H1 (cell line): ENCODE data around the gene ATP1A1. TPM values are rescaled to one million over a fixed set of nuclear protein-coding genes. Genes with fewer than 3 reads are reported as not detected.

Experiments
- CTCF ChIA-PET: fragments of 300-600 bp; sonication (Branson Sonifier 250); formaldehyde crosslinking; loops from one replicate; lab custom pipeline; 2021; ENCODE audit not compliant: partially characterized antibody; lab: Charles Lee
- POLR2A ChIA-PET: fragments of 300-600 bp; sonication (Branson Sonifier 250); formaldehyde crosslinking; loops from one replicate; lab custom pipeline; 2021; ENCODE audit warnings: inconsistent platforms; ENCODE audit not compliant: partially characterized antibody; lab: Charles Lee
- DNase-seq, 2 experiments: peaks; one replicate each; pipeline versions ENCODE4 v3.0.0 to v3.0.0-alpha.2; 2010 to 2022; ENCODE audit warnings: low spot score in 2 of 2, low read depth in 1 of 2, mixed read lengths in 1 of 2
- FAIRE-seq: peaks from 2 replicates; lab custom pipeline; 2011; peaks lifted over from hg19 to GRCh38; lab: Jason Lieb, UNC
- H2AFZ ChIP-seq: 2 replicates; pipeline ENCODE4 v1.8.1; 2012; ENCODE audit warnings: low read length, inconsistent platforms
- H2AK5ac ChIP-seq: 2 replicates; pipeline ENCODE4 v1.6.1; 2013; ENCODE audit warnings: low read depth, low read length
- H2BK120ac ChIP-seq: replicated peaks from 2 replicates; pipeline ENCODE3; 2013; ENCODE audit warnings: low read depth, low read length, inconsistent platforms
- H2BK12ac ChIP-seq: 2 replicates; pipeline ENCODE4 v1.6.1; 2013; ENCODE audit warnings: low read depth, low read length
- H2BK15ac ChIP-seq: 2 replicates; pipeline ENCODE4 v1.6.1; 2013; ENCODE audit warnings: low read length
- H2BK20ac ChIP-seq: 2 replicates; pipeline ENCODE4 v1.6.1; 2013; ENCODE audit warnings: low read length
- H2BK5ac ChIP-seq: 2 replicates; pipeline ENCODE4 v1.6.1; 2013; ENCODE audit warnings: low read depth, low read length
- H3K14ac ChIP-seq: 2 replicates; pipeline ENCODE4 v1.6.1; 2013; ENCODE audit warnings: inconsistent platforms; ENCODE audit not compliant: insufficient read length
- H3K18ac ChIP-seq: 2 replicates; pipeline ENCODE4 v1.6.1; 2013; ENCODE audit warnings: low read length; ENCODE audit errors: extremely low read depth
- H3K23ac ChIP-seq: 2 replicates; pipeline ENCODE4 v1.6.1; 2013; ENCODE audit warnings: inconsistent platforms; ENCODE audit not compliant: insufficient read length
- H3K23me2 ChIP-seq: 2 replicates; pipeline ENCODE4 v1.6.1; 2013; ENCODE audit warnings: low read depth, low read length
- H3K27ac ChIP-seq: 2 replicates; pipeline ENCODE4 v1.6.1; 2011; ENCODE audit warnings: low read depth, low read length, inconsistent platforms
- H3K27me3 ChIP-seq, 4 experiments: replicated peaks in 1 of 4; 1 replicate in 1 of 4; 2 replicates in 3 of 4; pipeline versions ENCODE4 v1.6.1 to v1.8.1; 2011 to 2013; ENCODE audit warnings: low read length in 3 of 4, mild to moderate bottlenecking in 3 of 4, inconsistent platforms in 2 of 4, mixed read lengths in 2 of 4, moderate library complexity in 1 of 4; ENCODE audit not compliant: control insufficient read depth in 3 of 4, insufficient read depth in 3 of 4; ENCODE audit errors: extremely low read depth in 1 of 4
- H3K36me3 ChIP-seq, 4 experiments: 2 replicates each; pipeline versions ENCODE4 v1.6.1 to v1.8.1; 2011 to 2013; ENCODE audit warnings: mild to moderate bottlenecking in 4 of 4, low read length in 3 of 4, moderate library complexity in 2 of 4, control low read depth in 1 of 4, inconsistent platforms in 1 of 4; ENCODE audit not compliant: insufficient read depth in 4 of 4, control insufficient read depth in 2 of 4
- H3K4ac ChIP-seq: replicated peaks from 2 replicates; pipeline ENCODE3; 2013; ENCODE audit warnings: low read length, low read depth, mixed read lengths, inconsistent platforms; ENCODE audit not compliant: insufficient read length
- H3K4me1 ChIP-seq, 4 experiments: replicated peaks in 1 of 4; 1 replicate in 1 of 4; 2 replicates in 3 of 4; pipeline versions ENCODE4 v1.6.1 to v1.8.1; 2011 to 2013; ENCODE audit warnings: low read length in 3 of 4, inconsistent platforms in 2 of 4, mixed read lengths in 1 of 4; ENCODE audit not compliant: insufficient read depth in 4 of 4, control insufficient read depth in 3 of 4
- H3K4me2 ChIP-seq, 2 experiments: 2 replicates each; pipeline versions ENCODE4 v1.6.1 to v1.8.1; 2011 to 2013; ENCODE audit warnings: low read depth in 2 of 2, low read length in 2 of 2, control low read depth in 1 of 2, inconsistent platforms in 1 of 2, mild to moderate bottlenecking in 1 of 2; ENCODE audit not compliant: insufficient read depth in 1 of 2
- H3K4me3 ChIP-seq, 4 experiments: fragments of 200-600, 300-600 bp in 1 of 4; sonication (generic), shearing (Covaris generic), sonication (Bioruptor Twin) in 1 of 4; 2 replicates each; pipeline versions ENCODE4 v1.5.1 to v1.8.1; 2011 to 2016; ENCODE audit warnings: low read length in 4 of 4, low read depth in 3 of 4, control low read depth in 2 of 4, inconsistent platforms in 2 of 4, mild to moderate bottlenecking in 2 of 4, mixed read lengths in 1 of 4, moderate library complexity in 1 of 4; ENCODE audit not compliant: insufficient read depth in 2 of 4; ENCODE audit errors: extremely low read depth in 1 of 4
- H3K56ac ChIP-seq: replicated peaks from 2 replicates; pipeline ENCODE3; 2013; ENCODE audit warnings: low read depth, mild to moderate bottlenecking, mixed read lengths, low read length, inconsistent platforms; ENCODE audit not compliant: insufficient read length
- H3K79me1 ChIP-seq: 2 replicates; pipeline ENCODE4 v1.6.1; 2013; ENCODE audit warnings: low read depth, low read length, control low read depth
- H3K79me2 ChIP-seq, 2 experiments: 2 replicates each; pipeline versions ENCODE4 v1.6.1 to v1.8.1; 2012 to 2013; ENCODE audit warnings: low read length in 2 of 2, mild to moderate bottlenecking in 2 of 2, inconsistent platforms in 1 of 2; ENCODE audit not compliant: insufficient read depth in 2 of 2, control insufficient read depth in 1 of 2
- H3K9ac ChIP-seq, 4 experiments: replicated peaks in 1 of 4; 1 replicate in 1 of 4; 2 replicates in 3 of 4; pipeline versions ENCODE4 v1.6.1 to v1.8.1; 2011 to 2013; ENCODE audit warnings: low read depth in 3 of 4, low read length in 3 of 4, control low read depth in 2 of 4, mild to moderate bottlenecking in 2 of 4, moderate library complexity in 2 of 4, inconsistent platforms in 1 of 4; ENCODE audit errors: extremely low read depth in 1 of 4
- H3K9me3 ChIP-seq, 2 experiments: 2 replicates each; pipeline versions ENCODE4 v1.6.1 to v1.8.1; 2012 to 2013; ENCODE audit warnings: mild to moderate bottlenecking in 2 of 2, moderate library complexity in 2 of 2, control low read depth in 1 of 2, inconsistent platforms in 1 of 2, low read depth in 1 of 2, low read length in 1 of 2, mixed read lengths in 1 of 2; ENCODE audit not compliant: insufficient read depth in 2 of 2
- H4K20me1 ChIP-seq, 2 experiments: replicated peaks in 1 of 2; 2 replicates each; pipeline versions ENCODE3 to v1.8.1; 2011 to 2013; ENCODE audit warnings: inconsistent platforms in 2 of 2, low read length in 2 of 2, mild to moderate bottlenecking in 1 of 2; ENCODE audit not compliant: insufficient read depth in 2 of 2, control insufficient read depth in 1 of 2
- H4K5ac ChIP-seq: 2 replicates; pipeline ENCODE4 v1.6.1; 2013; ENCODE audit warnings: low read length, low read depth, mixed read lengths, inconsistent platforms; ENCODE audit not compliant: insufficient read length
- H4K8ac ChIP-seq: 2 replicates; pipeline ENCODE4 v1.8.0; 2013; ENCODE audit warnings: mild to moderate bottlenecking, moderate library complexity, low read length, inconsistent platforms; ENCODE audit not compliant: insufficient read depth; ENCODE audit errors: extremely low read depth
- H4K91ac ChIP-seq: replicated peaks from 2 replicates; pipeline ENCODE3; 2013; ENCODE audit warnings: low read length, mixed read lengths, inconsistent platforms; ENCODE audit not compliant: insufficient read length
- CREB1 ChIP-seq: IDR thresholded peaks from 2 replicates; pipeline ENCODE4 v1.6.1; 2012; ENCODE audit warnings: inconsistent platforms
- POU5F1 ChIP-seq: IDR thresholded peaks from 2 replicates; pipeline ENCODE4 v1.6.1; 2011; ENCODE audit warnings: low read depth, mild to moderate bottlenecking, low read length, moderate library complexity
- RAD21 ChIP-seq, 2 experiments: IDR thresholded peaks in 1 of 2; conservative IDR thresholded peaks in 1 of 2; 2 replicates each; pipeline ENCODE4 v1.6.1; 2011; ENCODE audit warnings: low read depth in 2 of 2, low read length in 2 of 2, improper control_type of control experiment in 1 of 2, inconsistent platforms in 1 of 2, mild to moderate bottlenecking in 1 of 2, moderate library complexity in 1 of 2
- RBBP5 ChIP-seq: IDR thresholded peaks from 2 replicates; pipeline ENCODE4 v1.7.1; 2012; ENCODE audit warnings: low read depth, mild to moderate bottlenecking, inconsistent platforms, low read length, moderate library complexity, borderline replicate concordance
- SP1 ChIP-seq: IDR thresholded peaks from 2 replicates; pipeline ENCODE4 v1.6.1; 2011; ENCODE audit warnings: low read depth, low read length
- WGBS, 2 experiments: shearing (Covaris generic) in 1 of 2; methylation state at CpG; one replicate each; pipeline versions ENCODE4 v1.1.6 to v1.1.7; 2013 to 2015; ENCODE audit warnings: low lambda C conversion rate in 2 of 2, mixed read lengths in 2 of 2, inconsistent platforms in 1 of 2, low coverage in 1 of 2, missing lambda C conversion rate in 1 of 2; ENCODE audit not compliant: insufficient replicate concordance in 2 of 2, insufficient coverage in 1 of 2, insufficient read length in 1 of 2; ENCODE audit errors: extremely low coverage in 1 of 2, missing lambda C conversion rate in 1 of 2; 5-methylcytosine and 5-hydroxymethylcytosine counted together
- polyA plus RNA-seq, 7 experiments: library from polyadenylated mRNA; depleted of rRNA in 3 of 7; stranded (reverse) in 5 of 7; unstranded in 2 of 7; fragments of >200 nt in 5 of 7; fragments of 200-250 nt in 2 of 7; gene quantifications; 1 replicate in 5 of 7; 2 replicates in 1 of 7; 4 replicates in 1 of 7; pipeline versions ENCODE4 v1.2.1 to v1.2.3, GENCODE V29; 2011 to 2013; ENCODE audit warnings: missing spikeins in 2 of 7, mixed read lengths in 2 of 7
- total RNA-seq: library from RNA; stranded (reverse); fragmentation: NEBNext Ultra II Directional; extraction: Animal tissue kit (Norgen Biotek cat#: 25700); gene quantifications from 2 replicates; pipeline ENCODE4 v1.2.1, GENCODE V29; 2021

The ATP1A1 gene
- total and polyA plus RNA-seq, 2 of the 8 experiments (the other 6 are each of a cell fraction or from before 2014, with no cell fraction given), result 222 to 325 TPM

DNA sequence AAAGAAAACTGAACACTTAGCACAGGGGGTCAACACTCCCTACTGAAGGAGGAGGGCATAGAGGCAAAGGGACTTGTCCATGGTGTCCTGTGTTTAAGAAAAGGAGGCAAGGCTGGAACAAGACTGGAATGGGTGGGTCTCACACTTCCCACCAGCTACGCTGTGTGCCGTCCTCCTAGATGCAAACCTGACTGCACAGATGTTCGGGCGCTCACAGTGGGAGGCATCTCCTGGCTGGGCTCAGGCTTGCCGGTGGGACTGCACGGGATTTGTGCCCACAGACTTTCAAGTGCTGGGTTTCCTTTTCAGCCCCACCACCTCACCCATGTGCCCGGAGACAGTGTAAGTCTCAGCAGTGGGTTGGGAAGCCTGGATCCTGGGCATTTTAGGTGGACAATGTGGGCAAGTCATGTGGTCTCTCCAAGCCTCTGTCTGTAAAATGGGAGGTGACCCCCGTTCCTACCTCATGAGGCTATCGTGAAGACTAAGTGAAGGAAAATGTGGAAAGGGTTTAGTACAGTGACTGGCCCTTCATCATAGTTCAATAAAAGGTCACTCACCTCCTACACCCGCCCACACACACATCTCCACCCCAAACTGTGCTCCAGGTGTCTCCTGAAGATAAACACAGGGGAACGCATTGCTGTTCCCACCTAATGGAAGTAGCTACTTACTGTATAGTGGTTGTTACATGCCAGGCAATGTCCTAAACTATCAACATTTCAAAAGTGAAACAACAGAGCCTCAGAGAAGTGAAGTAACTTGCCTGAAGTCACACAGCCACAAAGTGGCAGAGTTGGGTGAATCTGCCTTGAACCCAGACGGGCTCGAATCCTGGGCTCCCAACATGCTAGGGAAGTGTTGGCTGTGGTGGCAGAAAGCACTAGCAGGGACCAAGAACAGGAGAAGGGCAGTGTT, 36.0 kb downstream of the ATP1A1 start:
- H3K27ac ChIP-seq, result no peak overlapping the region
- no peak for FAIRE-seq

More for the DNA sequence above, 36.0 kb downstream of the ATP1A1 start:
- no peak overlapping the region for H2AFZ ChIP-seq
- 96% methylated on average over 13 of the region's 13 CpGs; no CpG with 5 or more reads in 1 of the 2 experiments for WGBS, 2 experiments
- H4K20me1 ChIP-seq, result peaks cover 0 to 2% of the 10 kb centered on the region in 2 experiments
- no peak overlapping the region for H4K91ac ChIP-seq
- no peak overlapping the region for H2AK5ac ChIP-seq
- H3K14ac ChIP-seq, result no peak overlapping the region
- ChIA-PET POLR2A (interaction anchor here (0.8 to 4.8 kb wide), 3 partner anchors 8 to 270 kb away, joined by 3 to 23 read pairs (median 3); no protein-coding TSS in a partner anchor), CTCF (interaction anchor here (0.6 to 4.0 kb wide), 8 partner anchors 12 to 270 kb away, joined by 3 to 31 read pairs (median 6); no protein-coding TSS in a partner anchor)
- no peak overlapping the region for H2BK15ac ChIP-seq
- no peak overlapping the region for H2BK12ac ChIP-seq
- H4K8ac ChIP-seq, result no peak overlapping the region
- H2BK5ac ChIP-seq, result no peak overlapping the region
- DNase-seq, result no peak
- H3K36me3 ChIP-seq, result peaks cover 2 to 35% (median 26%) of the 10 kb centered on the region in 4 experiments; a peak in 6 of 8 replicates
- no peak overlapping the region for H2BK120ac ChIP-seq
- no peak overlapping the region for H3K56ac ChIP-seq
- no peak overlapping the region for H4K5ac ChIP-seq
- no peak overlapping the region for H3K4me3 ChIP-seq
- no peaks in the 10 kb centered on the region for H3K9me3 ChIP-seq
- H2BK20ac ChIP-seq, result no peak overlapping the region
- H3K79me1 ChIP-seq, result no peaks in the 10 kb centered on the region
- peaks cover 0 to 1% (median 0%) of the 10 kb centered on the region in 4 experiments; a peak in 1 of 7 replicates for H3K27me3 ChIP-seq
- H3K79me2 ChIP-seq, result no peaks in the 10 kb centered on the region
- no peaks in the 10 kb centered on the region for H3K4me1 ChIP-seq
- no peak overlapping the region for H3K4ac ChIP-seq
- no peak overlapping the region for H3K9ac ChIP-seq
- H3K4me2 ChIP-seq, result no peak overlapping the region
- no peak for TF ChIP-seq CREB1
- TF ChIP-seq RBBP5, result no peak
- no peak for TF ChIP-seq POU5F1
- TF ChIP-seq SP1, result no peak
- no peak for TF ChIP-seq RAD21 (IDR thresholded peaks at IDR 0.05 in 1 of 2, conservative IDR thresholded peaks at IDR 0.05 in 1 of 2; ENCODE audit: low read depth in 2 of 2, low read length in 2 of 2)
- TF ChIP-seq, all 59 proteins: peak for 0
- Histone ChIP-seq H3K23ac (no peak overlapping the region), H3K18ac (no peak overlapping the region), H3K23me2 (no peaks in the 10 kb centered on the region)
